Esophagus squamous epithelium (tissue), 5 donors: Measurements from ENCODE around the gene SFRP2. TPM values are rescaled to one million over a fixed set of nuclear protein-coding genes. Genes with fewer than 3 reads are reported as not detected.
A peak's percentile ranks its signal among the peaks of the same experiment; 100 is the strongest.

Experiments used
- DNase-seq: peaks from one replicate; lab custom pipeline; 2025; lab: John Stamatoyannopoulos, UW
- H3K27ac ChIP-seq, 4 donors: fragments of 200-600 bp; sonication (generic); one replicate each; pipeline ENCODE4 v1.5.1; 2016 to 2019; ENCODE audit warnings: mild to moderate bottlenecking in 1 of 4
- H3K27me3 ChIP-seq, 4 donors: fragments of 200-600 bp; sonication (generic); 1 replicate in 3 of 4; 2 replicates in 1 of 4; pipeline versions ENCODE4 v1.5.1 to v1.6.0; 2017 to 2021; ENCODE audit warnings: antibody characterized with exemption in 1 of 4
- H3K36me3 ChIP-seq, 3 donors: fragments of 200-600 bp; sonication (generic); one replicate each; pipeline ENCODE4 v1.5.1; 2016 to 2019
- H3K4me1 ChIP-seq, 3 donors: fragments of 200-600 bp; sonication (generic); one replicate each; pipeline ENCODE4 v1.5.1; 2017 to 2019
- H3K4me3 ChIP-seq, 4 donors: fragments of 200-600 bp; sonication (generic); 1 replicate in 3 of 4; 2 replicates in 1 of 4; pipeline ENCODE4 v1.5.1; 2016 to 2019; ENCODE audit warnings: mild to moderate bottlenecking in 2 of 4, moderate library complexity in 1 of 4
- H3K9me3 ChIP-seq, 3 donors: fragments of 200-600 bp; sonication (generic); one replicate each; pipeline ENCODE4 v1.5.1; 2016 to 2019
- CTCF ChIP-seq, 6 experiments: fragments of 450-650 bp in 4 of 6; fragments of 200-600 bp in 2 of 6; sonication (generic) in 2 of 6; IDR thresholded peaks; one replicate each; pipeline ENCODE4 v1.5.1; 2016 to 2019; ENCODE audit warnings: antibody characterized with exemption in 6 of 6, mild to moderate bottlenecking in 4 of 6, moderate library complexity in 4 of 6
- POLR2A ChIP-seq, 4 donors: fragments of 450-650 bp; IDR thresholded peaks; one replicate each; pipeline ENCODE4 v1.6.1; 2017; ENCODE audit warnings: antibody characterized with exemption in 4 of 4, mild to moderate bottlenecking in 4 of 4, moderate library complexity in 3 of 4
- WGBS, 2 donors: methylation state at CpG; one replicate each; pipeline ENCODE4 v1.1.5; 2018; 5-methylcytosine and 5-hydroxymethylcytosine counted together
- intact Hi-C: fragments of 100-400 bp; cut with DNase I; formaldehyde crosslinking; loops from one replicate; pipeline ENCODE4 v1.15.0; 2022
- total RNA-seq, 4 donors: library from RNA; depleted of rRNA; stranded (reverse); fragments of >200 nt; gene quantifications; one replicate each; pipeline ENCODE4 v1.1.0, GENCODE V29; 2016
- donor health status: DM: yes; HTN: yes; CAD: no.

The SFRP2 gene
- total RNA-seq, 4 donors from 2014 or later, result 2.2 to 104 (median 13.3) TPM

- peaks cover 5 to 14% (median 8%) of the 10 kb centered on the region in 3 donors for H3K4me1 ChIP-seq
- 68 to 80% methylated on average over 1 to 2 of the region's 2 CpGs for WGBS, 2 donors
These were observed 33.7 kb downstream of the SFRP2 start for GRCh38 chr4:153755186-153755585.

GRCh38 chr4:153750197-153750817 lies 38.6 kb downstream of the SFRP2 start:
- H3K4me1 ChIP-seq, result peaks cover 7 to 25% (median 16%) of the 10 kb centered on the region in 3 donors
- no peak for TF ChIP-seq POLR2A (IDR thresholded peaks at IDR 0.05)
- TF ChIP-seq CTCF (IDR thresholded peaks at IDR 0.05), result peak; percentile 34 to 72 (median 59)
- DNase-seq, result no peak
- no peaks in the 10 kb centered on the region for H3K36me3 ChIP-seq
- H3K9me3 ChIP-seq, result no peaks in the 10 kb centered on the region
- WGBS, 2 donors, result 39 to 40% methylated on average over 5 of the region's 5 CpGs
- no peaks in the 10 kb centered on the region for H3K27me3 ChIP-seq
- intact Hi-C loops, result loop anchor here (10.0 kb wide), 2 partner anchors 116 to 406 kb away; partner anchors contain the start of gene MND1
- H3K27ac ChIP-seq, result no peak overlapping the region
- H3K4me3 ChIP-seq, result no peak overlapping the region

More at GRCh38 chr4:153755186-153755585, 33.7 kb downstream of the SFRP2 start:
- H3K9me3 ChIP-seq, result no peaks in the 10 kb centered on the region
- no peak overlapping the region for H3K27ac ChIP-seq
- H3K36me3 ChIP-seq, result no peaks in the 10 kb centered on the region
- TF ChIP-seq CTCF (IDR thresholded peaks at IDR 0.05) (no peak), POLR2A (IDR thresholded peaks at IDR 0.05) (no peak)
- DNase-seq, result no peak
- H3K4me3 ChIP-seq, result no peak overlapping the region
- peaks cover 0 to 22% (median 0%) of the 10 kb centered on the region in 4 donors for H3K27me3 ChIP-seq
- intact Hi-C loops, result loop anchor here (10.0 kb wide), 2 partner anchors 120 to 410 kb away; partner anchors contain the start of gene MND1

DNA sequence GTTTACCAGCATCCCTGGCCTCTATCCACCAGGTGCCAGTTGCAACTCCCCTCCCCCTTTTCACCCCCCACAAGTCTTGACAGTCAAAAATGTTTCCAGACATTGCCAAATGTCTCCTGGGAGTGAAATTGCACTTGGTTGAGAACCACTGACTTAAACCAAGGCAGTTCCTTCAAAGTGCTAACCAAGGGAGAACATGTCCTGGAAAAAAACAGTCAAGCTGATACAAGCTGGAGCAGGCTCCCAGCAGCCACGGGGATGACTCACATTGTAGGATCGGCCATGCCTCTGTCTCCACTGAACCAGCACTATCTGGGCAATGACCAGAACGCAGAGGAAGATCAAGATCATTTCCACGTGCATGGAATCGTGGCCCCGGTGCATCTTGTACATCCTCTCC lies 40.5 kb downstream of the SFRP2 start:
- no peaks in the 10 kb centered on the region for H3K36me3 ChIP-seq
- no peaks in the 10 kb centered on the region for H3K9me3 ChIP-seq
- peak overlapping the region; percentile 45 to 73 (median 67) for H3K27ac ChIP-seq
- H3K4me3 ChIP-seq, result no peak overlapping the region
- DNase-seq, result no peak
- intact Hi-C loops, result no loop called here
- no peak for TF ChIP-seq CTCF (IDR thresholded peaks at IDR 0.05)
- peaks cover 7 to 25% (median 16%) of the 10 kb centered on the region in 3 donors for H3K4me1 ChIP-seq
- no peaks in the 10 kb centered on the region for H3K27me3 ChIP-seq
- 18 to 33% methylated on average over 6 of the region's 6 CpGs for WGBS, 2 donors

- H3K9me3 ChIP-seq, result no peaks in the 10 kb centered on the region
- no peak overlapping the region for H3K4me3 ChIP-seq
- H3K36me3 ChIP-seq, result no peaks in the 10 kb centered on the region
- H3K4me1 ChIP-seq, result peaks cover 7 to 25% (median 16%) of the 10 kb centered on the region in 3 donors
- WGBS, 2 donors, result 71 to 89% methylated on average over 4 of the region's 4 CpGs
- TF ChIP-seq POLR2A (IDR thresholded peaks at IDR 0.05), result no peak
- TF ChIP-seq CTCF (IDR thresholded peaks at IDR 0.05), result no peak
- peak overlapping the region; percentile 45 to 73 (median 67) for H3K27ac ChIP-seq
- no peak for DNase-seq
- no peaks in the 10 kb centered on the region for H3K27me3 ChIP-seq
- intact Hi-C loops, result no loop called here
These were observed 41.4 kb downstream of the SFRP2 start for GRCh38 chr4:153747406-153747955.

- DNase-seq, result no peak
- peaks cover 7 to 25% (median 16%) of the 10 kb centered on the region in 3 donors for H3K4me1 ChIP-seq
- H3K9me3 ChIP-seq, result peaks cover 0 to 8% (median 7%) of the 10 kb centered on the region in 3 donors
- intact Hi-C loops, result no loop called here
- H3K4me3 ChIP-seq, result no peak overlapping the region
- TF ChIP-seq CTCF (IDR thresholded peaks at IDR 0.05) (no peak), POLR2A (IDR thresholded peaks at IDR 0.05) (no peak)
- H3K36me3 ChIP-seq, result peaks cover 0 to 4% (median 0%) of the 10 kb centered on the region in 3 donors
- no peak overlapping the region for H3K27ac ChIP-seq
- H3K27me3 ChIP-seq, result no peaks in the 10 kb centered on the region
These were observed 43.2 kb downstream of the SFRP2 start for GRCh38 chr4:153745651-153746050.
